T-helper 2 cell treated with Interferon-gamma antibody and Interleukin-4, amounts not matched to agents 100 ng/mL and 5 ng/mL, for 36 hours (primary cell): ENCODE results near the gene SMC6. TPM values are rescaled to one million over a fixed set of nuclear protein-coding genes. Genes with fewer than 3 reads are reported as not detected.

Experiments
- intact Hi-C: fragments of 100-400 bp; cut with micrococcal nuclease; formaldehyde crosslinking; loops from one replicate; pipeline ENCODE4 v1.15.1; 2023
- total RNA-seq: library from RNA; stranded (reverse); gene quantifications from 2 replicates; pipeline ENCODE4 v1.2.3, GENCODE V29; 2022

Gene SMC6
- 43.3 and 43.4 TPM in 2 replicates for total RNA-seq

- intact Hi-C loops = loop anchor here (1.0 to 5.0 kb wide), 3 partner anchors 35 to 803 kb away; partner anchors contain the start of gene KCNS3
These were observed at the start of gene SMC6, which contains the start of gene GEN1 for GRCh38 chr2:17753803-17754663. Gene SMC6, minus strand, starts transcription at chr2:17753810. Its CDS starts 7,864 bp downstream, at chr2:17745946. Gene GEN1, plus strand, starts transcription at chr2:17754138. Its CDS starts 5,806 bp downstream, at chr2:17759944.

- intact Hi-C loops = no loop called here
These were observed 47.3 kb upstream of the SMC6 start for GRCh38 chr2:17800693-17801458.

- intact Hi-C loops = no loop called here
These were observed 46.6 kb upstream of the SMC6 start for GRCh38 chr2:17800219-17800618.

GRCh38 chr2:17799301-17800120 lies 45.9 kb upstream of the SMC6 start:
- intact Hi-C loops = no loop called here

GRCh38 chr2:17798338-17798737 lies 44.7 kb upstream of the SMC6 start:
- intact Hi-C loops = no loop called here

- intact Hi-C loops = no loop called here
These were observed 41.7 kb upstream of the SMC6 start for GRCh38 chr2:17795309-17795708.

- intact Hi-C loops = no loop called here
These were observed 40.3 kb upstream of the SMC6 start for GRCh38 chr2:17793803-17794354.

GRCh38 chr2:17793296-17793695 lies 39.7 kb upstream of the SMC6 start:
- intact Hi-C loops = no loop called here

- intact Hi-C loops = no loop called here
These were observed 38.9 kb upstream of the SMC6 start for GRCh38 chr2:17792515-17792914.

GRCh38 chr2:17791817-17792130 lies 38.2 kb upstream of the SMC6 start:
- intact Hi-C loops = no loop called here

GRCh38 chr2:17791121-17791816 lies 37.7 kb upstream of the SMC6 start:
- intact Hi-C loops = no loop called here

GRCh38 chr2:17790536-17790935 lies 36.9 kb upstream of the SMC6 start:
- intact Hi-C loops = no loop called here

- intact Hi-C loops = no loop called here
These were observed 35.2 kb upstream of the SMC6 start for GRCh38 chr2:17788773-17789172.

GRCh38 chr2:17786727-17787126 lies 33.1 kb upstream of the SMC6 start:
- intact Hi-C loops = no loop called here

- intact Hi-C loops = no loop called here
These were observed 27.9 kb upstream of the SMC6 start for GRCh38 chr2:17781482-17781881.

GRCh38 chr2:17780546-17780945 lies 26.9 kb upstream of the SMC6 start:
- intact Hi-C loops = no loop called here

- intact Hi-C loops = no loop called here
These were observed 18.9 kb upstream of the SMC6 start for GRCh38 chr2:17772532-17772931.

GRCh38 chr2:17771956-17772355 lies 18.3 kb upstream of the SMC6 start:
- intact Hi-C loops = no loop called here

GRCh38 chr2:17768894-17769293 lies 15.3 kb upstream of the SMC6 start:
- intact Hi-C loops = no loop called here

GRCh38 chr2:17765398-17765797 lies 11.8 kb upstream of the SMC6 start:
- intact Hi-C loops = no loop called here
